HCT116 (cell line): ENCODE data around the gene LAMTOR5.

Experiments
- ELF1 ChIP-seq: IDR thresholded peaks from 2 replicates; pipeline ENCODE4 v1.6.1; 2012; ENCODE audit warnings: low read depth, borderline replicate concordance
- EZH2 ChIP-seq: fragments of 200-600 bp; sonication (generic); IDR thresholded peaks from 2 replicates; pipeline ENCODE4 v1.6.1; 2017; ENCODE audit warnings: antibody characterized with exemption, mixed run types
- POLR2A ChIP-seq: IDR thresholded peaks from 2 replicates; pipeline ENCODE4 v1.7.0; 2011; ENCODE audit warnings: borderline replicate concordance; ENCODE audit not compliant: insufficient read depth, insufficient read length; ENCODE audit errors: extremely low read depth
- POLR2AphosphoS5 ChIP-seq: IDR thresholded peaks from 2 replicates; pipeline ENCODE4 v1.6.1; 2011; ENCODE audit warnings: mild to moderate bottlenecking, low read depth, low read length, moderate library complexity
- RAD21 ChIP-seq: IDR thresholded peaks from 2 replicates; pipeline ENCODE4 v1.6.1; 2012; ENCODE audit warnings: low read depth, mild to moderate bottlenecking
- YY1 ChIP-seq: IDR thresholded peaks from 2 replicates; pipeline ENCODE4 v1.6.1; 2011; ENCODE audit warnings: low read length, low read depth, moderate library complexity, mild to moderate bottlenecking; ENCODE audit not compliant: insufficient replicate concordance; ENCODE audit errors: extremely low read depth
- TF ChIP-seq, protein P1 (sequence below), 3 experiments: fragments of 200-600 bp in 1 of 3; sonication (generic) in 1 of 3; IDR thresholded peaks in 2 of 3; conservative IDR thresholded peaks in 1 of 3; 2 replicates each; pipeline ENCODE4 v1.5.1; 2012 to 2017; ENCODE audit warnings: low read depth in 2 of 3, low read length in 2 of 3, antibody characterized with exemption in 1 of 3, borderline replicate concordance in 1 of 3, control low read depth in 1 of 3, mild to moderate bottlenecking in 1 of 3, mixed read lengths in 1 of 3, mixed run types in 1 of 3, moderate library complexity in 1 of 3; ENCODE audit not compliant: insufficient read depth in 1 of 3
- TF ChIP-seq, protein P2 (sequence below): IDR thresholded peaks from 2 replicates; pipeline ENCODE4 v1.6.1; 2012

DNA sequence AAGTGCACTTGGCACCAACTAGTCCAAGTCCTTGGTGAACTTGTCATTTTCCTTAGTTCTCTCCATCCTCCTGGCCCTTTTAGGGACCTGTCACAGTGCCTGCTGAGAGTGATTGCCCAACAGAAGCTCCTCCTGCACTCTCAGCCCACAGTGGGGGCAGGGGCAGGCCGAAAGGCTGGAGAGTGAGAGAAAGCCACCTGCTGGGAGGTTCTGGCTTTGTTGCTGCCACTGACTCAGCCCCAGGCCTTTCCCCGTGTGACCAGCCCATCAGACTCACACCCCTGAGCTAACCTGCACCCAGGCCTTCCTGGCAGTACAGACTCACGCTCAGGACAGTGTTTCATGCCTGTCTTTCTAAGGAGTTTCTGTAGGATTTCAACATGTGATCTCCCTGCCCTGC lies 26.3 kb upstream of the LAMTOR5 start:
- TF ChIP-seq, protein P1, sequence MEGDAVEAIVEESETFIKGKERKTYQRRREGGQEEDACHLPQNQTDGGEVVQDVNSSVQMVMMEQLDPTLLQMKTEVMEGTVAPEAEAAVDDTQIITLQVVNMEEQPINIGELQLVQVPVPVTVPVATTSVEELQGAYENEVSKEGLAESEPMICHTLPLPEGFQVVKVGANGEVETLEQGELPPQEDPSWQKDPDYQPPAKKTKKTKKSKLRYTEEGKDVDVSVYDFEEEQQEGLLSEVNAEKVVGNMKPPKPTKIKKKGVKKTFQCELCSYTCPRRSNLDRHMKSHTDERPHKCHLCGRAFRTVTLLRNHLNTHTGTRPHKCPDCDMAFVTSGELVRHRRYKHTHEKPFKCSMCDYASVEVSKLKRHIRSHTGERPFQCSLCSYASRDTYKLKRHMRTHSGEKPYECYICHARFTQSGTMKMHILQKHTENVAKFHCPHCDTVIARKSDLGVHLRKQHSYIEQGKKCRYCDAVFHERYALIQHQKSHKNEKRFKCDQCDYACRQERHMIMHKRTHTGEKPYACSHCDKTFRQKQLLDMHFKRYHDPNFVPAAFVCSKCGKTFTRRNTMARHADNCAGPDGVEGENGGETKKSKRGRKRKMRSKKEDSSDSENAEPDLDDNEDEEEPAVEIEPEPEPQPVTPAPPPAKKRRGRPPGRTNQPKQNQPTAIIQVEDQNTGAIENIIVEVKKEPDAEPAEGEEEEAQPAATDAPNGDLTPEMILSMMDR (IDR thresholded peaks at IDR 0.05 in 2 of 3, conservative IDR thresholded peaks at IDR 0.05 in 1 of 3; ENCODE audit: borderline replicate concordance in 1 of 3, insufficient read depth in 1 of 3, low read depth in 2 of 3, low read length in 2 of 3) = peak in 2 of 3 experiments; percentile 33 to 40; a peak in 3 of 6 replicates
- TF ChIP-seq ELF1 = no peak
- TF ChIP-seq EZH2 = no peak
- peak; percentile 33; the same call in 1 of the 2 replicates for TF ChIP-seq RAD21
- no peak for TF ChIP-seq POLR2AphosphoS5
- no peak for TF ChIP-seq POLR2A
- no peak for TF ChIP-seq YY1
- TF ChIP-seq, protein P2, sequence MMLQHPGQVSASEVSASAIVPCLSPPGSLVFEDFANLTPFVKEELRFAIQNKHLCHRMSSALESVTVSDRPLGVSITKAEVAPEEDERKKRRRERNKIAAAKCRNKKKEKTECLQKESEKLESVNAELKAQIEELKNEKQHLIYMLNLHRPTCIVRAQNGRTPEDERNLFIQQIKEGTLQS = no peak
